HG02943 (cell line): Measurements from ENCODE around the gene CASP1.

Experiments
- ATAC-seq: cut with Tn5 transposase; IDR thresholded peaks from one replicate; pipeline ENCODE4 v1.9.1; 2021; ENCODE audit warnings: mild to moderate bottlenecking, low read depth, moderate library complexity; ENCODE audit not compliant: unreplicated experiment

Gene CASP1

GRCh38 chr11:105046898-105047579 lies 12.1 kb upstream of the CASP1 start:
- no peak for ATAC-seq

- no peak for ATAC-seq
Measured at GRCh38 chr11:105045676-105046296, 10.8 kb upstream of the CASP1 start.

- peak; percentile 98 for ATAC-seq
Measured at GRCh38 chr11:105044557-105045524, 9.9 kb upstream of the CASP1 start, which contains the start of gene CARD16. CARD16 (minus strand) TSS chr11:105045335; CDS start chr11:105045297, 38 bp downstream.

- ATAC-seq: no peak
Measured at GRCh38 chr11:105042178-105042577, 7.2 kb upstream of the CASP1 start.

- no peak for ATAC-seq
Measured at GRCh38 chr11:105040703-105041102, 5.8 kb upstream of the CASP1 start.

- ATAC-seq: peak; percentile 8
Measured at GRCh38 chr11:105034388-105034787, 556 bp downstream of the CASP1 start.

- no peak for ATAC-seq
Measured at GRCh38 chr11:105033781-105034180, 1.2 kb downstream of the CASP1 start.

- no peak for ATAC-seq
Measured at GRCh38 chr11:105033343-105033742, 1.6 kb downstream of the CASP1 start.

GRCh38 chr11:105032495-105032894 lies 2.4 kb downstream of the CASP1 start:
- no peak for ATAC-seq

- no peak for ATAC-seq
Measured at GRCh38 chr11:105027678-105028077, 7.3 kb downstream of the CASP1 start.

GRCh38 chr11:105024394-105024793 lies 10.6 kb downstream of the CASP1 start:
- ATAC-seq: no peak

GRCh38 chr11:105023003-105023402 lies 11.9 kb downstream of the CASP1 start, which contains the start of gene CASP5:
CASP5 (minus strand) TSS chr11:105023168; CDS start chr11:105023136, 32 bp downstream.
- no peak for ATAC-seq

GRCh38 chr11:105022527-105022926 lies 12.4 kb downstream of the CASP1 start:
- no peak for ATAC-seq

GRCh38 chr11:105007463-105007862 lies 27.5 kb downstream of the CASP1 start:
- ATAC-seq: no peak

GRCh38 chr11:105005451-105005845 lies 29.5 kb downstream of the CASP1 start:
- no peak for ATAC-seq

- ATAC-seq: no peak
Measured at GRCh38 chr11:105004021-105004420, 30.9 kb downstream of the CASP1 start.

- no peak for ATAC-seq
Measured at GRCh38 chr11:105003151-105003550, 31.8 kb downstream of the CASP1 start.

- peak; percentile 83 for ATAC-seq
Measured at GRCh38 chr11:105000797-105001196, 34.1 kb downstream of the CASP1 start.

GRCh38 chr11:105000167-105000566 lies 34.8 kb downstream of the CASP1 start:
- no peak for ATAC-seq

GRCh38 chr11:104999721-105000120 lies 35.2 kb downstream of the CASP1 start:
- no peak for ATAC-seq

GRCh38 chr11:104997288-104997687 lies 37.7 kb downstream of the CASP1 start:
- ATAC-seq: no peak
